HUES6 (cell line): ENCODE data around the gene ATP6V0D1.

Source experiments
- H3K27ac ChIP-seq: 2 replicates; pipeline ENCODE4 v1.7.0; 2013; ENCODE audit warnings: low read depth, mild to moderate bottlenecking, low read length, inconsistent platforms
- H3K27me3 ChIP-seq: 2 replicates; pipeline ENCODE4 v1.6.1; 2013; ENCODE audit warnings: low read length; ENCODE audit not compliant: control insufficient read depth, insufficient read depth
- H3K36me3 ChIP-seq: 2 replicates; pipeline ENCODE4 v1.6.1; 2013; ENCODE audit warnings: low read length; ENCODE audit not compliant: control insufficient read depth, insufficient read depth
- H3K4me1 ChIP-seq: 2 replicates; pipeline ENCODE4 v1.6.1; 2013; ENCODE audit warnings: low read length; ENCODE audit not compliant: control insufficient read depth, insufficient read depth
- H3K4me3 ChIP-seq: 2 replicates; pipeline ENCODE4 v1.5.1; 2013; ENCODE audit warnings: low read depth, low read length
- H3K9ac ChIP-seq: one replicate; pipeline ENCODE4 v1.6.1; 2013; ENCODE audit warnings: mild to moderate bottlenecking, low read length
- H3K9me3 ChIP-seq: 2 replicates; pipeline ENCODE4 v1.6.1; 2013; ENCODE audit warnings: low read depth, low read length; ENCODE audit not compliant: control insufficient read depth, insufficient read depth

ATP6V0D1 gene

GRCh38 chr16:67399749-67400704, 80.9 kb downstream of the ATP6V0D1 start:
- Histone ChIP-seq H3K4me1 (peaks cover 41% of the 10 kb centered on the region), H3K9me3 (no peaks in the 10 kb centered on the region), H3K36me3 (no peaks in the 10 kb centered on the region), H3K27ac (no peak overlapping the region), H3K4me3 (no peak overlapping the region), H3K27me3 (peaks cover 24% of the 10 kb centered on the region), H3K9ac (no peak overlapping the region)

- H3K27me3 ChIP-seq = peaks cover 31% of the 10 kb centered on the region
- no peak overlapping the region for H3K27ac ChIP-seq
- 0 out of 2 replicates have a peak overlapping the region, but pooled peaks have one; percentile 20 for H3K4me3 ChIP-seq
- no peak overlapping the region for H3K9ac ChIP-seq
- no peaks in the 10 kb centered on the region for H3K36me3 ChIP-seq
- peaks cover 39% of the 10 kb centered on the region for H3K4me1 ChIP-seq
- H3K9me3 ChIP-seq = no peaks in the 10 kb centered on the region
Observed at GRCh38 chr16:67399218-67399733, 81.7 kb downstream of the ATP6V0D1 start.

GRCh38 chr16:67398546-67399217, 82.3 kb downstream of the ATP6V0D1 start:
- no peak overlapping the region for H3K9ac ChIP-seq
- no peaks in the 10 kb centered on the region for H3K9me3 ChIP-seq
- no peak overlapping the region for H3K4me3 ChIP-seq
- peaks cover 37% of the 10 kb centered on the region for H3K27me3 ChIP-seq
- H3K27ac ChIP-seq = no peak overlapping the region
- H3K36me3 ChIP-seq = no peaks in the 10 kb centered on the region
- H3K4me1 ChIP-seq = peaks cover 40% of the 10 kb centered on the region

GRCh38 chr16:67397812-67398545, 83.0 kb downstream of the ATP6V0D1 start:
- H3K9me3 ChIP-seq = no peaks in the 10 kb centered on the region
- no peak overlapping the region for H3K27ac ChIP-seq
- no peaks in the 10 kb centered on the region for H3K36me3 ChIP-seq
- H3K4me3 ChIP-seq = no peak overlapping the region
- H3K4me1 ChIP-seq = peaks cover 43% of the 10 kb centered on the region
- H3K9ac ChIP-seq = no peak overlapping the region
- peaks cover 44% of the 10 kb centered on the region for H3K27me3 ChIP-seq

GRCh38 chr16:67397036-67397801, 83.7 kb downstream of the ATP6V0D1 start:
- Histone ChIP-seq H3K36me3 (no peaks in the 10 kb centered on the region), H3K9me3 (no peaks in the 10 kb centered on the region), H3K27me3 (peaks cover 52% of the 10 kb centered on the region), H3K27ac (no peak overlapping the region), H3K4me3 (no peak overlapping the region), H3K4me1 (peaks cover 46% of the 10 kb centered on the region), H3K9ac (no peak overlapping the region)

GRCh38 chr16:67396159-67397035, 84.6 kb downstream of the ATP6V0D1 start:
- Histone ChIP-seq H3K27me3 (peaks cover 60% of the 10 kb centered on the region), H3K9ac (no peak overlapping the region), H3K27ac (no peak overlapping the region), H3K9me3 (no peaks in the 10 kb centered on the region), H3K4me3 (peak overlapping the region; percentile 25), H3K4me1 (peaks cover 46% of the 10 kb centered on the region), H3K36me3 (no peaks in the 10 kb centered on the region)

- Histone ChIP-seq H3K36me3 (no peaks in the 10 kb centered on the region), H3K9ac (no peak overlapping the region), H3K4me3 (peak overlapping the region; percentile 25), H3K27ac (no peak overlapping the region), H3K27me3 (peaks cover 67% of the 10 kb centered on the region), H3K9me3 (no peaks in the 10 kb centered on the region), H3K4me1 (peaks cover 46% of the 10 kb centered on the region)
Observed at GRCh38 chr16:67395458-67396158, 85.3 kb downstream of the ATP6V0D1 start.

GRCh38 chr16:67395105-67395457, 85.9 kb downstream of the ATP6V0D1 start:
- H3K9ac ChIP-seq = no peak overlapping the region
- H3K27ac ChIP-seq = no peak overlapping the region

More at GRCh38 chr16:67395105-67395457, 85.9 kb downstream of the ATP6V0D1 start:
- Histone ChIP-seq H3K4me3 (peak overlapping the region; percentile 50; the same call in 1 of the 2 replicates), H3K4me1 (peaks cover 46% of the 10 kb centered on the region), H3K36me3 (no peaks in the 10 kb centered on the region), H3K27me3 (peaks cover 73% of the 10 kb centered on the region), H3K9me3 (no peaks in the 10 kb centered on the region)
